HepG2 (cell line): ENCODE results near the gene FAM222A. TPM values are rescaled to one million over a fixed set of nuclear protein-coding genes. Genes with fewer than 3 reads are reported as not detected.

Experiments used
- ATRX ChIP-seq: sonication (generic); formaldehyde crosslinking; IDR thresholded peaks from 2 replicates; pipeline ENCODE4 v1.4.0; 2020; ENCODE audit warnings: missing genetic modification reagents, borderline replicate concordance
- BCL6 ChIP-seq: IDR thresholded peaks from 2 replicates; pipeline ENCODE4 v1.6.1; 2016; ENCODE audit warnings: missing genetic modification reagents, missing compliant biosample characterization
- MED1 ChIP-seq: sonication (generic); formaldehyde crosslinking; IDR thresholded peaks from 2 replicates; pipeline ENCODE4 v1.4.0; 2020; ENCODE audit warnings: missing genetic modification reagents
- NFE2 ChIP-seq: sonication (generic); formaldehyde crosslinking; IDR thresholded peaks from 2 replicates; pipeline ENCODE4 v1.4.0; 2020; ENCODE audit warnings: missing genetic modification reagents
- POLR2AphosphoS2 ChIP-seq: IDR thresholded peaks from 2 replicates; pipeline ENCODE4 v1.6.1; 2011; ENCODE audit warnings: low read depth, low read length, improper control_type of control experiment
- ZNF335 ChIP-seq: sonication (generic); formaldehyde crosslinking; IDR thresholded peaks from 2 replicates; pipeline ENCODE4 v1.4.0; 2020; ENCODE audit warnings: missing genetic modification reagents
- ZNF343 ChIP-seq: sonication (generic); formaldehyde crosslinking; IDR thresholded peaks from 2 replicates; pipeline ENCODE4 v1.4.0; 2020; ENCODE audit warnings: mild to moderate bottlenecking, missing genetic modification reagents
- ZNF713 ChIP-seq: sonication (generic); formaldehyde crosslinking; IDR thresholded peaks from 2 replicates; pipeline ENCODE4 v1.4.0; 2020; ENCODE audit warnings: mild to moderate bottlenecking, missing genetic modification reagents
- polyA plus RNA-seq, 8 experiments: library from polyadenylated mRNA; depleted of rRNA in 3 of 8; stranded (reverse) in 7 of 8; unstranded in 1 of 8; fragments of >200 nt; fragmentation: Illumina TruSeq in 4 of 8; extraction: Trizol in 4 of 8; gene quantifications; 2 replicates each; pipeline versions ENCODE4 v1.2.1 to v1.2.3, GENCODE V29; 2011 to 2016; ENCODE audit warnings: low read depth in 4 of 8, missing spikeins in 1 of 8, mixed read lengths in 1 of 8; ENCODE audit not compliant: insufficient read depth in 1 of 8
- total RNA-seq, 5 experiments: library from RNA; depleted of rRNA; stranded (reverse); fragments of >200 nt; fragmentation: Illumina TruSeq; extraction: Trizol; gene quantifications; 2 replicates each; pipeline ENCODE4 v1.2.3, GENCODE V29; 2016; ENCODE audit warnings: low read depth in 1 of 5
- TF ChIP-seq, protein P1 (sequence below): sonication (generic); formaldehyde crosslinking; IDR thresholded peaks from 2 replicates; pipeline ENCODE4 v1.4.0; 2020; ENCODE audit warnings: mild to moderate bottlenecking, missing genetic modification reagents
- TF ChIP-seq, protein P2 (sequence below): sonication (generic); formaldehyde crosslinking; IDR thresholded peaks from 2 replicates; pipeline ENCODE4 v1.5.0; 2020; ENCODE audit warnings: mild to moderate bottlenecking, missing genetic modification reagents
- TF ChIP-seq, protein P3 (sequence below): sonication (generic); formaldehyde crosslinking; IDR thresholded peaks from 2 replicates; pipeline ENCODE4 v1.4.0; 2020; ENCODE audit warnings: missing genetic modification reagents, borderline replicate concordance
- TF ChIP-seq, protein P4 (sequence below): sonication (generic); formaldehyde crosslinking; IDR thresholded peaks from 2 replicates; pipeline ENCODE4 v1.4.0; 2020; ENCODE audit warnings: missing genetic modification reagents

The FAM222A gene
- total and polyA plus RNA-seq, 2 of the 13 experiments (the other 11 are each of a cell fraction or from before 2014, with no cell fraction given), result 2.7 to 9.6 TPM

DNA sequence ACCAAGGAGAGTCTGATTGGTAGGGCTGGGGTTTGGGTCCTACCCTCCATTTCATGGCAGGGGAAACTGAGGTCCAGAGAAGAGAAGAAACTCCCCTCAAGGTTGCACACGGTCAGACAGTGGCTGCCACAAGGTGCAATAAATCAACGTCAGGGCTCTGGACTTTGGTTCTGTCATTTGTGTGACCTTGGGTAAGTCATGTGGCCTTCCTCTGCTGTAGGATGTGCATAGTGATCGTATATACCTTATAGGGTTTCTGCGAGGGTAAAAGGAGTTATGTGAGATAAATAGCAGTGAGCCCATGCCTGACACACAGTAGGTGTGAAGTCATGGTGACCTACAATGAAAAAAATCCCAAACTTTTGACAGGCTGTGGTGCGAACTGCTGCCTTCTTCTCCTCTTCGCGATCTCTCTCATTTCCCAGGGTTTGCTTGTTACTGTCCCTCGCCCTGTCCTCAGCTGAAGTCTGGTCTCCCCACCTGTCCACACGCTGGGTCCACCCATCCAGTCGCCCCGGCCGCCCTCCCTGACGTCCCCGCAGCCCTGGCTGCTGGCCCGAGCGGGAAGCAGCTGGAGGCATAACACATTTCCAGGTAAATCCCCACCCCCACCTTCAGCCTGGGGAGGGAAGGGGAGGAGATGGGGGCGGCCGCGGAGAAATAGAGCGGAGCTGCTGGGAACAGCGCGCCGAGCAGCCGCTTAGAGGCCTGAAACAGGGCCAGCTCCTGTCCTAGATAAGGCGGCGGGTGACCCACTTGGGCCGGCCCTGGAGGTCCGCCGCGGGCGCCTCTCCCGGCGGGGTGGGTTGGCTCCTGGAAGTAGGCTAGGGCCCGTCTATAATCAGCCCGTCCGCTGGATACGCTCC, 1.8 kb upstream of the FAM222A start (continued):
- TF ChIP-seq, protein P1, sequence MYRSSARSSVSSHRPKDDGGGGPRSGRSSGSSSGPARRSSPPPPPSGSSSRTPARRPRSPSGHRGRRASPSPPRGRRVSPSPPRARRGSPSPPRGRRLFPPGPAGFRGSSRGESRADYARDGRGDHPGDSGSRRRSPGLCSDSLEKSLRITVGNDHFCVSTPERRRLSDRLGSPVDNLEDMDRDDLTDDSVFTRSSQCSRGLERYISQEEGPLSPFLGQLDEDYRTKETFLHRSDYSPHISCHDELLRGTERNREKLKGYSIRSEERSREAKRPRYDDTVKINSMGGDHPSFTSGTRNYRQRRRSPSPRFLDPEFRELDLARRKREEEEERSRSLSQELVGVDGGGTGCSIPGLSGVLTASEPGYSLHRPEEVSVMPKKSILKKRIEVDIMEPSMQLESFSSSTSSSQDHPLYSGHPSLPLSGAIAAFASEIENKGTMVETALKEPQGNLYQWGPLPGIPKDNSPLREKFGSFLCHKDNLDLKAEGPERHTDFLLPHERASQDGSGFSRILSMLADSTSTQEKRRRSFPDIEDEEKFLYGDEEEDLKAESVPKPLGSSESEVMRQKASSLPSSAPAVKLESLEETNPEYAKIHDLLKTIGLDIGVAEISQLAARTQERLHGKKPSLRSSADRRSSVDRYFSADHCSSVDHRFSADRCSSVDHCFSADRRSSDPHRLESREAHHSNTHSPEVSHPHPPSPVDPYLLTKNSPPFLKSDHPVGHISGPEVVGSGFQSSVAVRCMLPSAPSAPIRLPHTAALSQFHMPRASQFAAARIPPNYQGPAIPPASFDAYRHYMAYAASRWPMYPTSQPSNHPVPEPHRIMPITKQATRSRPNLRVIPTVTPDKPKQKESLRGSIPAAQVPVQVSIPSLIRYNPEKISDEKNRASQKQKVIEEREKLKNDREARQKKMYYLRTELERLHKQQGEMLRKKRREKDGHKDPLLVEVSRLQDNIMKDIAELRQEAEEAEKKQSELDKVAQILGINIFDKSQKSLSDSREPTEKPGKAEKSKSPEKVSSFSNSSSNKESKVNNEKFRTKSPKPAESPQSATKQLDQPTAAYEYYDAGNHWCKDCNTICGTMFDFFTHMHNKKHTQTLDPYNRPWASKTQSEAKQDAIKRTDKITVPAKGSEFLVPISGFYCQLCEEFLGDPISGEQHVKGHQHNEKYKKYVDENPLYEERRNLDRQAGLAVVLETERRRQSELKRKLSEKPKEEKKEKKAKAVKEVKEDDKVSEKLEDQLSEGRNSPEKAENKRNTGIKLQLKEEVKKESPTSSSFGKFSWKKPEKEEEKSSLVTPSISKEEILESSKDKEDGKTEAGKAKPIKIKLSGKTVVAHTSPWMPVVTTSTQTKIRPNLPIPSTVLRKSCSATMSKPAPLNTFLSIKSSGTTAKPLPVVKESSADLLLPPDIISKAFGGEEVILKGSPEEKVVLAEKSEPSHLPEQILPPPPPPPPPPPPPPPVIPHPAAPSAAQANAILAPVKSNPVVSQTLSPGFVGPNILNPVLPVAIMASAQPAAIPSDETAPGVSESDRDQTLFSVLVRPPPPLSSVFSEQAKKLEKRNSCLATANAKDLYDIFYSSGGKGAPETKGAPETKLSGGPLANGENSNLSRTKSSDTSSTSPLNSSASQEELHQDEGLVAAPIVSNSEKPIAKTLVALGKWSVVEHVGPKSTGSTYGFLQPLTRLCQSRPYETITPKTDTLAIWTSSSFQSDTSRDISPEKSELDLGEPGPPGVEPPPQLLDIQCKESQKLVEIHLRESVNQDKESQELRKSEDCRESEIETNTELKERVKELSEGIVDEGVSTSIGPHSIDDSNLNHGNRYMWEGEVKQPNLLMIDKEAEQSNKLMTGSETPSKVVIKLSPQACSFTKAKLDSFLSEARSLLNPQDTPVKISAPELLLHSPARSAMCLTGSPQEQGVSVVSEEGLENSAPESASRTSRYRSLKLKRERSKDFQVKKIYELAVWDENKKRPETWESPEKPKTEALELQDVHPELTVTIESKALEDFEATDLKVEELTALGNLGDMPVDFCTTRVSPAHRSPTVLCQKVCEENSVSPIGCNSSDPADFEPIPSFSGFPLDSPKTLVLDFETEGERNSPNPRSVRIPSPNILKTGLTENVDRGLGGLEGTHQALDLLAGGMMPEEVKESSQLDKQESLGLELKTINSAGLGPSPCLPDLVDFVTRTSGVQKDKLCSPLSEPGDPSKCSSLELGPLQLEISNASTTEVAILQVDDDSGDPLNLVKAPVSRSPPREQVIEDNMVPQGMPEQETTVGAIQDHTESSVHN (CRISPR knock-in tag), result no peak; the same call in 1 of the 2 replicates
- TF ChIP-seq MED1 (CRISPR knock-in tag) (no peak; the same call in 1 of the 2 replicates), ZNF713 (CRISPR knock-in tag) (no peak), POLR2AphosphoS2 (no peak), BCL6 (CRISPR knock-in tag) (no peak), ZNF335 (CRISPR knock-in tag) (no peak), ZNF343 (no peak), ATRX (CRISPR knock-in tag) (no peak), NFE2 (no peak)
- TF ChIP-seq, protein P2, sequence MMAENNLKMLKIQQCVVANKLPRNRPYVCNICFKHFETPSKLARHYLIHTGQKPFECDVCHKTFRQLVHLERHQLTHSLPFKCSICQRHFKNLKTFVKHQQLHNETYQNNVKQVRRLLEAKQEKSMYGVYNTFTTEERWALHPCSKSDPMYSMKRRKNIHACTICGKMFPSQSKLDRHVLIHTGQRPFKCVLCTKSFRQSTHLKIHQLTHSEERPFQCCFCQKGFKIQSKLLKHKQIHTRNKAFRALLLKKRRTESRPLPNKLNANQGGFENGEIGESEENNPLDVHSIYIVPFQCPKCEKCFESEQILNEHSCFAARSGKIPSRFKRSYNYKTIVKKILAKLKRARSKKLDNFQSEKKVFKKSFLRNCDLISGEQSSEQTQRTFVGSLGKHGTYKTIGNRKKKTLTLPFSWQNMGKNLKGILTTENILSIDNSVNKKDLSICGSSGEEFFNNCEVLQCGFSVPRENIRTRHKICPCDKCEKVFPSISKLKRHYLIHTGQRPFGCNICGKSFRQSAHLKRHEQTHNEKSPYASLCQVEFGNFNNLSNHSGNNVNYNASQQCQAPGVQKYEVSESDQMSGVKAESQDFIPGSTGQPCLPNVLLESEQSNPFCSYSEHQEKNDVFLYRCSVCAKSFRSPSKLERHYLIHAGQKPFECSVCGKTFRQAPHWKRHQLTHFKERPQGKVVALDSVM, result no peak
- TF ChIP-seq, protein P3, sequence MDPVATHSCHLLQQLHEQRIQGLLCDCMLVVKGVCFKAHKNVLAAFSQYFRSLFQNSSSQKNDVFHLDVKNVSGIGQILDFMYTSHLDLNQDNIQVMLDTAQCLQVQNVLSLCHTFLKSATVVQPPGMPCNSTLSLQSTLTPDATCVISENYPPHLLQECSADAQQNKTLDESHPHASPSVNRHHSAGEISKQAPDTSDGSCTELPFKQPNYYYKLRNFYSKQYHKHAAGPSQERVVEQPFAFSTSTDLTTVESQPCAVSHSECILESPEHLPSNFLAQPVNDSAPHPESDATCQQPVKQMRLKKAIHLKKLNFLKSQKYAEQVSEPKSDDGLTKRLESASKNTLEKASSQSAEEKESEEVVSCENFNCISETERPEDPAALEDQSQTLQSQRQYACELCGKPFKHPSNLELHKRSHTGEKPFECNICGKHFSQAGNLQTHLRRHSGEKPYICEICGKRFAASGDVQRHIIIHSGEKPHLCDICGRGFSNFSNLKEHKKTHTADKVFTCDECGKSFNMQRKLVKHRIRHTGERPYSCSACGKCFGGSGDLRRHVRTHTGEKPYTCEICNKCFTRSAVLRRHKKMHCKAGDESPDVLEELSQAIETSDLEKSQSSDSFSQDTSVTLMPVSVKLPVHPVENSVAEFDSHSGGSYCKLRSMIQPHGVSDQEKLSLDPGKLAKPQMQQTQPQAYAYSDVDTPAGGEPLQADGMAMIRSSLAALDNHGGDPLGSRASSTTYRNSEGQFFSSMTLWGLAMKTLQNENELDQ (CRISPR knock-in tag), result no peak
- TF ChIP-seq, protein P4, sequence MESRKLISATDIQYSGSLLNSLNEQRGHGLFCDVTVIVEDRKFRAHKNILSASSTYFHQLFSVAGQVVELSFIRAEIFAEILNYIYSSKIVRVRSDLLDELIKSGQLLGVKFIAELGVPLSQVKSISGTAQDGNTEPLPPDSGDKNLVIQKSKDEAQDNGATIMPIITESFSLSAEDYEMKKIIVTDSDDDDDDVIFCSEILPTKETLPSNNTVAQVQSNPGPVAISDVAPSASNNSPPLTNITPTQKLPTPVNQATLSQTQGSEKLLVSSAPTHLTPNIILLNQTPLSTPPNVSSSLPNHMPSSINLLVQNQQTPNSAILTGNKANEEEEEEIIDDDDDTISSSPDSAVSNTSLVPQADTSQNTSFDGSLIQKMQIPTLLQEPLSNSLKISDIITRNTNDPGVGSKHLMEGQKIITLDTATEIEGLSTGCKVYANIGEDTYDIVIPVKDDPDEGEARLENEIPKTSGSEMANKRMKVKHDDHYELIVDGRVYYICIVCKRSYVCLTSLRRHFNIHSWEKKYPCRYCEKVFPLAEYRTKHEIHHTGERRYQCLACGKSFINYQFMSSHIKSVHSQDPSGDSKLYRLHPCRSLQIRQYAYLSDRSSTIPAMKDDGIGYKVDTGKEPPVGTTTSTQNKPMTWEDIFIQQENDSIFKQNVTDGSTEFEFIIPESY (CRISPR knock-in tag), result no peak
